ENCODE results near the gene CHRDL1. TPM values are rescaled to one million over a fixed set of nuclear protein-coding genes. Genes with fewer than 3 reads are reported as not detected.

CHRDL1 gene
- total and polyA plus RNA-seq, 2 donors (not counting 3 experiments of a cell fraction or from before 2014, with no cell fraction given), result not detected

DNA sequence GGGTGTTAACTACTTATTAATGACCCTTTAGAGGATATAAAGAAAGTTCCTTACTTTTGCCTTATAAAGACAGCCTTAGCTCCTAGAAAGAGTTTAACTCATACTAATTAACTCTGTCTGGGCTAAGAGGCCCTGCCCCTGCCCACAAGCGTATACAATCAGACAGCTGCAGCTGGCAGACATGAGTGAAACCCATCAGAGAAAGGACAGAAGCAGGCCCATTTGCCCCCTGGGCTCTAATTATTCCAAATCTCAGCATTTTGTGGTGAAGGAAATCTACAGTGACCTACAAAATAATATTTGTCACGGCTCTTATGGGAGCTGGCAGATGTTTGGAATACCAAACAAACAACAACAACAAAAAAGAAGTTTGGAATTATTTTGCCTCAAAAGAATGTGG lies 71.8 kb downstream of the CHRDL1 start:
- Histone ChIP-seq H3K79me2 (ENCODE audit: control insufficient read depth, insufficient read depth, low read length) (no peaks in the 10 kb centered on the region), H3K9me3 (replicated peaks; ENCODE audit: control insufficient read depth, insufficient read depth, low read length) (no peaks in the 10 kb centered on the region), H3K27me3 (ENCODE audit: control insufficient read depth in 2 of 2, insufficient read depth in 2 of 2, low read length in 2 of 2) (no peaks in the 10 kb centered on the region), H3K27ac (ENCODE audit: insufficient read depth, low read depth, low read length) (no peak overlapping the region), H3K4me1 (ENCODE audit: control insufficient read depth, extremely low read depth, insufficient read depth, low read length) (no peaks in the 10 kb centered on the region), H4K20me1 (replicated peaks; ENCODE audit: control insufficient read depth, extremely low read depth, insufficient read depth, low read length) (no peaks in the 10 kb centered on the region), H3K9me1 (replicated peaks; ENCODE audit: control insufficient read depth, extremely low read depth, insufficient read depth, low read length) (no peaks in the 10 kb centered on the region), H3K4me3 (replicated peaks in 1 of 3; ENCODE audit: insufficient read depth in 1 of 3, low read depth in 1 of 3, low read length in 3 of 3) (no peak overlapping the region), H3K9ac (replicated peaks; ENCODE audit: extremely low read depth, insufficient read depth, low read length) (no peak overlapping the region), H3K36me3 (ENCODE audit: control insufficient read depth in 2 of 2, extremely low read depth in 1 of 2, insufficient read depth in 2 of 2, low read length in 2 of 2) (no peaks in the 10 kb centered on the region), H3K4me2 (ENCODE audit: insufficient read depth, low read length) (no peak overlapping the region), H2AFZ (ENCODE audit: low read depth, low read length) (no peak overlapping the region)
- intact Hi-C loops (cut with micrococcal nuclease), result no loop called here
- DNase-seq (ENCODE audit: low read depth, low spot score) (no peak), FAIRE-seq (no peak)
- no TSS peak for BruUV-seq (replicated peaks)
- dilution Hi-C loops (cut with MboI; ENCODE audit: extremely low pct_ligation_motif_present, low sequenced_read_pairs), result no loop called here
- CTCF ChIA-PET, result no interaction called here
- TF ChIP-seq GATA2 (IDR thresholded peaks at IDR 0.05; ENCODE audit: insufficient read depth, insufficient read length, low read depth, low read length) (no peak), POLR2AphosphoS5 (IDR thresholded peaks at IDR 0.05; ENCODE audit: insufficient read depth, low read depth, low read length) (no peak), FOS (IDR thresholded peaks at IDR 0.05; ENCODE audit: borderline replicate concordance, insufficient read depth, low read length) (no peak), POLR2A (IDR thresholded peaks at IDR 0.05; ENCODE audit: low read depth, low read length) (no peak), JUN (IDR thresholded peaks at IDR 0.05; ENCODE audit: borderline replicate concordance, insufficient read depth, insufficient read length, low read depth) (no peak), MYC (IDR thresholded peaks at IDR 0.05; ENCODE audit: low read depth, low read length) (no peak), EZH2 (IDR thresholded peaks at IDR 0.05; ENCODE audit: borderline replicate concordance, low read depth, low read length, severe bottlenecking) (no peak)
- TF ChIP-seq, protein P1, sequence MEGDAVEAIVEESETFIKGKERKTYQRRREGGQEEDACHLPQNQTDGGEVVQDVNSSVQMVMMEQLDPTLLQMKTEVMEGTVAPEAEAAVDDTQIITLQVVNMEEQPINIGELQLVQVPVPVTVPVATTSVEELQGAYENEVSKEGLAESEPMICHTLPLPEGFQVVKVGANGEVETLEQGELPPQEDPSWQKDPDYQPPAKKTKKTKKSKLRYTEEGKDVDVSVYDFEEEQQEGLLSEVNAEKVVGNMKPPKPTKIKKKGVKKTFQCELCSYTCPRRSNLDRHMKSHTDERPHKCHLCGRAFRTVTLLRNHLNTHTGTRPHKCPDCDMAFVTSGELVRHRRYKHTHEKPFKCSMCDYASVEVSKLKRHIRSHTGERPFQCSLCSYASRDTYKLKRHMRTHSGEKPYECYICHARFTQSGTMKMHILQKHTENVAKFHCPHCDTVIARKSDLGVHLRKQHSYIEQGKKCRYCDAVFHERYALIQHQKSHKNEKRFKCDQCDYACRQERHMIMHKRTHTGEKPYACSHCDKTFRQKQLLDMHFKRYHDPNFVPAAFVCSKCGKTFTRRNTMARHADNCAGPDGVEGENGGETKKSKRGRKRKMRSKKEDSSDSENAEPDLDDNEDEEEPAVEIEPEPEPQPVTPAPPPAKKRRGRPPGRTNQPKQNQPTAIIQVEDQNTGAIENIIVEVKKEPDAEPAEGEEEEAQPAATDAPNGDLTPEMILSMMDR (IDR thresholded peaks at IDR 0.05; ENCODE audit: extremely low read depth in 1 of 2, insufficient read depth in 1 of 2, low read depth in 1 of 2, low read length in 2 of 2), result no peak
- TF ChIP-seq, protein P2, sequence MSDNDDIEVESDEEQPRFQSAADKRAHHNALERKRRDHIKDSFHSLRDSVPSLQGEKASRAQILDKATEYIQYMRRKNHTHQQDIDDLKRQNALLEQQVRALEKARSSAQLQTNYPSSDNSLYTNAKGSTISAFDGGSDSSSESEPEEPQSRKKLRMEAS (IDR thresholded peaks at IDR 0.05; ENCODE audit: insufficient read depth, insufficient read length), result no peak
- POLR2A ChIA-PET, result no interaction called here

Measured in endothelial cell of umbilical vein (primary cell).